ENCODE data around the gene DUSP22. TPM values are rescaled to one million over a fixed set of nuclear protein-coding genes. Genes with fewer than 3 reads are reported as not detected.

DUSP22 gene
- total and polyA plus RNA-seq, 4 donors, result 9.5 to 31.0 (median 20.1) TPM

- H3K27me3 ChIP-seq (ENCODE audit: control insufficient read depth in 4 of 4, insufficient read depth in 4 of 4, low read length in 3 of 4), result no peaks in the 10 kb centered on the region
- no peaks in the 10 kb centered on the region for H3K9me3 ChIP-seq (ENCODE audit: control insufficient read depth in 4 of 4, low read length in 3 of 4)
- WGBS, result 81% methylated on average over 17 of the region's 17 CpGs
- TF ChIP-seq EGR1 (IDR thresholded peaks at IDR 0.05; ENCODE audit: low read depth in 2 of 2), result no peak
- peak; percentile 89 for TF ChIP-seq YY1 (IDR thresholded peaks at IDR 0.05)
- no peak for DNase-seq (ENCODE audit: low spot score)
- peaks cover 2 to 16% (median 12%) of the 10 kb centered on the region in 4 donors for H3K4me1 ChIP-seq (ENCODE audit: control insufficient read depth in 4 of 4, insufficient read depth in 4 of 4, low read length in 3 of 4)
- H3K36me3 ChIP-seq (ENCODE audit: control insufficient read depth in 4 of 4, insufficient read depth in 3 of 4, low read depth in 1 of 4, low read length in 3 of 4), result no peaks in the 10 kb centered on the region
- H3K9ac ChIP-seq (ENCODE audit: low read depth in 1 of 2, low read length in 2 of 2), result no peak overlapping the region
- no peak overlapping the region for H3K4me3 ChIP-seq (ENCODE audit: low read depth in 1 of 3, low read length in 3 of 3)
- H3K27ac ChIP-seq (ENCODE audit: low read depth in 1 of 2, low read length in 2 of 2), result no peak overlapping the region
Observed at GRCh38 chr6:294656-295565, 2.6 kb downstream of the DUSP22 start.

GRCh38 chr6:296151-297122, 4.2 kb downstream of the DUSP22 start:
- DNase-seq (ENCODE audit: low spot score), result no peak
- no peak overlapping the region for H3K27ac ChIP-seq (ENCODE audit: low read depth in 1 of 2, low read length in 2 of 2)
- WGBS, result 58% methylated on average over 9 of the region's 9 CpGs

More at GRCh38 chr6:296151-297122, 4.2 kb downstream of the DUSP22 start:
- Histone ChIP-seq H3K4me1 (ENCODE audit: control insufficient read depth in 4 of 4, insufficient read depth in 4 of 4, low read length in 3 of 4) (peaks cover 0 to 11% (median 8%) of the 10 kb centered on the region in 4 donors), H3K4me3 (ENCODE audit: low read depth in 1 of 3, low read length in 3 of 3) (no peak overlapping the region), H3K9me3 (ENCODE audit: control insufficient read depth in 4 of 4, low read length in 3 of 4) (no peaks in the 10 kb centered on the region), H3K9ac (ENCODE audit: low read depth in 1 of 2, low read length in 2 of 2) (no peak overlapping the region), H3K27me3 (ENCODE audit: control insufficient read depth in 4 of 4, insufficient read depth in 4 of 4, low read length in 3 of 4) (no peaks in the 10 kb centered on the region), H3K36me3 (ENCODE audit: control insufficient read depth in 4 of 4, insufficient read depth in 3 of 4, low read depth in 1 of 4, low read length in 3 of 4) (no peaks in the 10 kb centered on the region)
- TF ChIP-seq, protein P1, sequence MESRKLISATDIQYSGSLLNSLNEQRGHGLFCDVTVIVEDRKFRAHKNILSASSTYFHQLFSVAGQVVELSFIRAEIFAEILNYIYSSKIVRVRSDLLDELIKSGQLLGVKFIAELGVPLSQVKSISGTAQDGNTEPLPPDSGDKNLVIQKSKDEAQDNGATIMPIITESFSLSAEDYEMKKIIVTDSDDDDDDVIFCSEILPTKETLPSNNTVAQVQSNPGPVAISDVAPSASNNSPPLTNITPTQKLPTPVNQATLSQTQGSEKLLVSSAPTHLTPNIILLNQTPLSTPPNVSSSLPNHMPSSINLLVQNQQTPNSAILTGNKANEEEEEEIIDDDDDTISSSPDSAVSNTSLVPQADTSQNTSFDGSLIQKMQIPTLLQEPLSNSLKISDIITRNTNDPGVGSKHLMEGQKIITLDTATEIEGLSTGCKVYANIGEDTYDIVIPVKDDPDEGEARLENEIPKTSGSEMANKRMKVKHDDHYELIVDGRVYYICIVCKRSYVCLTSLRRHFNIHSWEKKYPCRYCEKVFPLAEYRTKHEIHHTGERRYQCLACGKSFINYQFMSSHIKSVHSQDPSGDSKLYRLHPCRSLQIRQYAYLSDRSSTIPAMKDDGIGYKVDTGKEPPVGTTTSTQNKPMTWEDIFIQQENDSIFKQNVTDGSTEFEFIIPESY (IDR thresholded peaks at IDR 0.05), result no peak
- TF ChIP-seq REST (IDR thresholded peaks at IDR 0.05), result no peak
- TF ChIP-seq NR2F2 (IDR thresholded peaks at IDR 0.05), result no peak
- TF ChIP-seq, protein P2, sequence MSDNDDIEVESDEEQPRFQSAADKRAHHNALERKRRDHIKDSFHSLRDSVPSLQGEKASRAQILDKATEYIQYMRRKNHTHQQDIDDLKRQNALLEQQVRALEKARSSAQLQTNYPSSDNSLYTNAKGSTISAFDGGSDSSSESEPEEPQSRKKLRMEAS (IDR thresholded peaks at IDR 0.05), result no peak
- TF ChIP-seq YY1 (IDR thresholded peaks at IDR 0.05), result no peak
- TF ChIP-seq, protein P3, sequence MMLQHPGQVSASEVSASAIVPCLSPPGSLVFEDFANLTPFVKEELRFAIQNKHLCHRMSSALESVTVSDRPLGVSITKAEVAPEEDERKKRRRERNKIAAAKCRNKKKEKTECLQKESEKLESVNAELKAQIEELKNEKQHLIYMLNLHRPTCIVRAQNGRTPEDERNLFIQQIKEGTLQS (IDR thresholded peaks at IDR 0.05), result no peak
- TF ChIP-seq RXRA (IDR thresholded peaks at IDR 0.05), result peak in 1 of 2 donors; percentile 3
